K562 (cell line): ENCODE results near the gene NRXN2. TPM values are rescaled to one million over a fixed set of nuclear protein-coding genes. Genes with fewer than 3 reads are reported as not detected.

Experiments
- BRD9 ChIP-seq: fragments of 450-650 bp; IDR thresholded peaks from 2 replicates; pipeline ENCODE4 v1.6.1; 2018; ENCODE audit warnings: low read depth; ENCODE audit not compliant: partially characterized antibody
- FOSL1 ChIP-seq: fragments of 200-800 bp; sonication (Bioruptor generic); conservative IDR thresholded peaks from 2 replicates; pipeline ENCODE4 v1.6.1; 2016; ENCODE audit warnings: missing genetic modification characterization, missing compliant biosample characterization
- GTF3C2 ChIP-seq: IDR thresholded peaks from 3 replicates; pipeline ENCODE4 v1.6.1; 2011; ENCODE audit warnings: borderline replicate concordance, mild to moderate bottlenecking, moderate library complexity; ENCODE audit not compliant: insufficient read length; ENCODE audit errors: extremely low read depth
- JUND ChIP-seq, 2 experiments: IDR thresholded peaks; 2 replicates in 1 of 2; 3 replicates in 1 of 2; pipeline ENCODE4 v1.6.1; 2011; ENCODE audit warnings: borderline replicate concordance in 2 of 2, low read depth in 2 of 2, low read length in 2 of 2, improper control_type of control experiment in 1 of 2, missing biosample characterization in 1 of 2, missing genetic modification characterization in 1 of 2, missing genetic modification reagents in 1 of 2
- MAFG ChIP-seq: fragments of 450-650 bp; conservative IDR thresholded peaks from 2 replicates; pipeline ENCODE4 v1.6.1; 2016; ENCODE audit warnings: missing genetic modification characterization, missing compliant biosample characterization
- SAFB2 ChIP-seq: fragments of 200-400 bp; formaldehyde crosslinking; IDR thresholded peaks from 2 replicates; pipeline ENCODE4 v1.6.1; 2018; ENCODE audit warnings: borderline replicate concordance, low read length, low read depth, moderate library complexity; ENCODE audit not compliant: severe bottlenecking
- ZBTB17 ChIP-seq: fragments of 450-650 bp; formaldehyde crosslinking; IDR thresholded peaks from 2 replicates; pipeline ENCODE4 v1.4.0; 2020; ENCODE audit warnings: mild to moderate bottlenecking
- ZBTB2 ChIP-seq: fragments of 450-650 bp; IDR thresholded peaks from 2 replicates; pipeline ENCODE4 v1.6.1; 2016; ENCODE audit warnings: antibody characterized with exemption
- ZBTB5 ChIP-seq: fragments of 450-650 bp; IDR thresholded peaks from 2 replicates; pipeline ENCODE4 v1.6.1; 2017; ENCODE audit warnings: antibody characterized with exemption
- ZNF318 ChIP-seq, 2 experiments: fragments of 450-650 bp; IDR thresholded peaks; 2 replicates each; pipeline ENCODE4 v1.6.1; 2016; ENCODE audit warnings: mild to moderate bottlenecking in 2 of 2, borderline replicate concordance in 1 of 2, low read depth in 1 of 2, moderate library complexity in 1 of 2
- polyA plus RNA-seq, 8 experiments: library from polyadenylated mRNA; depleted of rRNA in 4 of 8; stranded (reverse) in 5 of 8; unstranded in 3 of 8; fragments of >200 nt; fragmentation: Nextera tagmentation in 2 of 8; fragmentation: Illumina TruSeq in 1 of 8; extraction: Ambion mirVana in 2 of 8; extraction: Trizol in 1 of 8; gene quantifications; 2 replicates each; pipeline versions ENCODE4 v1.2.1 to v1.2.3, GENCODE V29; 2011 to 2014; ENCODE audit warnings: inconsistent platforms in 1 of 8, missing spikeins in 1 of 8
- total RNA-seq, 7 experiments: library from RNA; depleted of rRNA in 6 of 7; stranded (reverse); fragments of >200 nt in 6 of 7; fragmentation: Illumina TruSeq in 2 of 7; extraction: Trizol in 2 of 7; gene quantifications; 2 replicates each; pipeline versions ENCODE4 v1.2.1 to v1.2.3, GENCODE V29; 2011 to 2021; ENCODE audit warnings: low replicate concordance in 1 of 7

Gene NRXN2
- total and polyA plus RNA-seq, 9 of the 15 experiments (the other 6 are each of a cell fraction or from before 2014, with no cell fraction given): 0.07 to 0.47 (median 0.15) TPM; not detected in 4

GRCh38 chr11:64652586-64653387 lies 70.2 kb downstream of the NRXN2 start (continued):
- TF ChIP-seq ZNF318 (IDR thresholded peaks at IDR 0.05; ENCODE audit: borderline replicate concordance in 1 of 2, low read depth in 1 of 2): no peak
- no peak for TF ChIP-seq ZBTB2
- no peak for TF ChIP-seq JUND (IDR thresholded peaks at IDR 0.05; ENCODE audit: borderline replicate concordance, low read depth, low read length)
- no peak for TF ChIP-seq JUND (tag; IDR thresholded peaks at IDR 0.05; ENCODE audit: borderline replicate concordance, low read depth, low read length)
- TF ChIP-seq MAFG (tag): no peak
- no peak for TF ChIP-seq GTF3C2
- TF ChIP-seq SAFB2: no peak
- TF ChIP-seq FOSL1 (tag): no peak
- TF ChIP-seq BRD9: no peak
- TF ChIP-seq ZBTB17 (CRISPR knock-in tag): no peak
- no peak for TF ChIP-seq ZBTB5
